GM21360 (cell line): ENCODE measurements around the gene MAP3K13.
"Not testable (repeated sequence)": the region's sequence is repeated elsewhere in the genome, so short reads cannot be mapped to it uniquely, and the experiment has no call there.

ENCODE experiments used
- ATAC-seq: cut with Tn5 transposase; IDR thresholded peaks from one replicate; pipeline ENCODE4 v1.9.1; 2021; ENCODE audit warnings: mild to moderate bottlenecking, moderate library complexity; ENCODE audit not compliant: unreplicated experiment

The MAP3K13 gene

DNA sequence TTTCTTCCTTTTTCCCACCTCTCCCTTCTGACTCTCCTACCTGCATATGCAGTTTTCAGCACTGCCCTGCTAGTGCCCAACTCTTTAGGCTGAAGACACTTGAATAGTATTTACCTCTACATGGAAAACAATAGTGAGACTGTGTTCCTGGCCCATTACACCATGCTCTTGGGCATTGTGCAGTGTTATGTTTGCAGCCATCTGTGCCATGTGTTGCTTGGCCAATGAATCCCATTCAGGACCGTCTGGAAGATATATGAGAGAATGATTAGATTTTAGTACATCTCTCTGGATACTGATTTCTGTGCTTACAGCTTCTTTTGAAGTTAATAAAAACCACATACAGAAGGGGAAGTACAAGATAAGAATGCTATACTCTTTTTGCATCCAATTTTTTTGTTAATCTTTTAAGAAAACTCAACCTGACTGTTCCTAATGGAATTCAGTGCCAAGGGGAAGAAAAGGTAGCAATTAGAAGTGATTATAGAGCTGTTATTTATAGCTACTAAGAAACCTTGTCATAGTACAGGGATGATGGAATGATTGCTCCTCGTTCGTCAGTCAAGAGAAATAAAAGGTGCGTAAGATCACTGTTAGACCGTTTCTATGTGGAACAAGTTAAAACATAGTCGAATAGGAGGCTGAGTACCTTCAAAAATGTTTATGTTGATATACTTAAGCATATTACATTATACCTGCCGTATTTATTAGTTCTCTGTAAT lies 77.0 kb downstream of the MAP3K13 start:
- no peak for ATAC-seq

DNA sequence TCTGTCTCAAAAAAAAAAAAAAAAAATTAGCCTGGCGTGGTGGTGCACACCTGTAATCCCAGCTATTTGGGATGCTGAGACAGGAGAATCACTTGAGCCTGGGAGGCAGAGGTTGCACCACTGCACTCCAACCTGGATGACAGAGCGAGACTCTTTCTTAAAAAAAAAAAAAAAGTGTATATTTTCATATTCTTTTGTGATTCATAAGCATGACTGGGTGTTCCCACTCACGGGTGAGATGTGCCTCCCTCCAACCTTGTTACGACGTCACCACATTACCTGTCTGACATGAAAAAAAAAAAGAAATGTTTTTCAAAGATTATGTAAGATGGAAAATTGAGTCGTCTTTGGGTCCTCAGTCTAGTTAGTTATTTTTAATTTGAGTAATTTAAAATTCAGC lies 79.1 kb downstream of the MAP3K13 start:
- ATAC-seq, result no peak

DNA sequence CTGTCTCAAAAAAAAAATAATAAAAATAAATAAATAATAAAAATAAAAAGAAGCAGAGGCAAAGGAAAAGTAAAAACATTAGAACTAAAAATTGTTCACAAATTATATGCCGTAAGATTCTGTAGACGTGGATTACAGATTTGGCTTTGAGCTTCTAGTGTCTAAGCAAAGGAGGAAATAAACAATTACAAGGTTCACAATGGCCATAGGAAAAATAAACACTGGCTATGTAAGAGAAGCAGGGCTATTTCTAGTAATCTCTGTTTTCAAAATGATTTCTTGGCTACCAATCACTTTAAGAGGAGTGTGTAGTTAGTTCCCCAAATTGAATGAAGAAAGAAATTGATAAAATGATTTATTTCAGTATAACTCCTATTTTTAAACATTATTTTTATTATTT lies 81.4 kb downstream of the MAP3K13 start:
- ATAC-seq, result no peak

DNA sequence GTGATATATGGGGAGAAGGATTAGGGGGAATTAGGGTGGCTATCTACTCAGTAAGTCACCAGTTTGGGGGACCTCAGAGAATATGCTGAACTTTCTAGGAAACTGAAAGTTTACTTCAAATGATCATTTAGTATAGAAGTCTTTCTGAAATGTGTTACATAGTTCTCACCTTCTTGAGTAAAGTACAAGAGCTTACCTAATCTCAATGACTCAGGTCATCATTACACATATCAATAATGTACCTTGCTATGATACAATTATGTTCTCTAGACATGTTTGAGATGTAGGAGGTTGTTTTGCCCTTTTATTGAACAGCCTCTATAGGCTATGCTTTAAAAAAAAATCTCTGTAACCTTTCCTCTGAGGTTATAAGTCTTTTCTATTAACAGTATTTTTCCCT lies 85.2 kb downstream of the MAP3K13 start:
- ATAC-seq, result no peak

DNA sequence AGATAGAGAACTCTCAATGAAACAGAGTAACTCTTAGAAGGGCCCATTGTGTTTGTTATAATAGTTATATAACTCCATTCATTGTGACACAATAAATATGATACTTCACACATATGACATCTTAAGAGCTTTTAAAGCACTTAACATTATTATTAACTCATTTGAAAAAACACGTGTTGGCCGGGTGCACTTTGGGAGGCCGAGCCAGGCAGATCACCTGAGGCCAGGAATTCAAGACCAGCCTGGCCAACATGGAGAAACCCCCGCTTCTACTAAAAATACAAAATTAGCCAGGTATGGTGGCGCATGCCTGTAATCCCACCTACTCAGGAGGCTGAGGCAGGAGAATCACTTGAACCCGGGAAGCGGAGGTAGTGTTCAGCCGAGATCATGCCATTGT lies 88.5 kb downstream of the MAP3K13 start:
- not testable (repeated sequence) for ATAC-seq

DNA sequence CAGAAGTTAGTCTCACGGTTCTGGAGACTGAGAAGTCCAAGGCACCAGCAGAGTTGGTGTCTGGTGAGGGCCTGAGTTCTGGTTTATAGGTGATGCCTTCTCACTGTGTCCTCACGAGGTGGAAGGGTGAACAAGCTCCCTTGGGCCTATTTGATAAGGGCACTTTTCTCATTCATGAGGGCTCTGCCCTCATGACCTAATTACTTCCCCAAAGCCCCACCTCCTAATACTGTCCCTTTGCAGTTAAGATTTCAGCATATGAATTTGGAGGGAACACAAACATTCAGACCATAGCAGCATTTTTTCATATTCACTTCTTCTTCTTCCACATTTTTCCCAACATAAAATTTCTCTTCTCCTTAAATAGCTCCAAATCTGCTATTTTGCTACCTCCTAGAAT lies 94.4 kb downstream of the MAP3K13 start:
- ATAC-seq, result no peak

DNA sequence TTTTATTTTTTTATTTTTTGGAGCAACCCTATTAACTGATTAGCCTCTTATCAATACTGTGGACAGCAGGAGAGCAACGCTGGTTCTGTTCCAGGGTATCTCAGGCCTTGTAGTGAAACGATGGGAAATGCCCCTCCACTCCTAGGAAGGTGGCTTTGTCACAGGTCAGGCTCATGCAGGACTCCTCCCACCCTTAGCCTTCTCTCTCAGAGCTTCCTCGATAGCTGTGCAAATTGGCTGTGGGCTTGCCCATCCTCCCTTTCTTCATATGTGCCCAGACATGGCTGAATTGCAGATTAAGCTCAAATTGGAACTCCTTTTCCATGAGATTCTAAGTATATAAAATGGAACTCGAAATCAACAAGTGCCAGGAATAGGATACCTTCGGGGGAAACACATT lies 97.4 kb downstream of the MAP3K13 start:
- no peak for ATAC-seq

DNA sequence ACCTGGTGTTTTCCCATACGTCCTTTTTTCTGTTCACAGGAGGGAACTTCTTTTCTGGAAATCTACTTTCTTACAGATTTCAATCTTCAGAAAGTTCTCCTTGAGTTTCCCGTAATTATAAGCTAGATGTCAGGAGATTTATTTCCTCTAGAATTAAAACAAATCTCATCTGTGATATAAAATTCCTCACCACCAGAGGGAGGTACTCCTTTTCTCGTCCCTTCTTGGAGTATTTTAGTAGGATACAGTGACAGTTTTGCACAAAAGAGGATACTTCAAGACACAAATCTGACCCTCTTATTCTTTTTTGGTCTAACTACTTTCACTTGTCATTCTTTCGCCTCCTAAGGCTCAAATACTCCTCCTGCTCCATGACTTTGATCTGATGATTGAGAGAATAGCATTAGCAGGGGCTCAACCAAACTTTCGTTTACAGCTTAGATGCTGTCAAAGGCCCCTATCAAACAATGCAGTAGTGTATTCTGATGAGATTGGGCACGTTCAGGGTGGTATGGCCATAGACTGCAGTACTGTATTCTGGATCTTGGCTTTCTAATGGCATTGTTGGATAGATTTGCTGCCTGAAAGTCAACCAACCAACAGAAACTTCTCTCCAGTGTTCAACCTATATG lies 97.9 kb downstream of the MAP3K13 start:
- ATAC-seq, result no peak

DNA sequence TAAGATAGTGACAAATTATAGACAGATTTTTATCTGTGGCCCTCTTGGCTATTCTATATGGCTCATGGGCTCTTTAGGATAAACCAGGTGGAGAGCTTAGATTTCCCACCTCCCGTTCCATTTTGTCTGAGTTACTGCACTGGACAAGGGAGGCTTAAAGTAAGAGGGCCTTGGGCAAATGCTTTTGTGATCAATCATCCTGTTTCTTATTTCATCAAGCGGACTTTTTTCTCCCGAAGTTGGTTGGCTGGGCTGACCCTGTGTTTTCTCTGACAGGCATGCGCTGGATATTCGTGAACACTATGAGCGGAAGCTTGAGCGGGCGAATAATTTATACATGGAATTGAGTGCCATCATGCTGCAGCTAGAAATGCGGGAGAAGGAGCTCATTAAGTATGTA lies 102.5 kb downstream of the MAP3K13 start:
- ATAC-seq, result no peak

DNA sequence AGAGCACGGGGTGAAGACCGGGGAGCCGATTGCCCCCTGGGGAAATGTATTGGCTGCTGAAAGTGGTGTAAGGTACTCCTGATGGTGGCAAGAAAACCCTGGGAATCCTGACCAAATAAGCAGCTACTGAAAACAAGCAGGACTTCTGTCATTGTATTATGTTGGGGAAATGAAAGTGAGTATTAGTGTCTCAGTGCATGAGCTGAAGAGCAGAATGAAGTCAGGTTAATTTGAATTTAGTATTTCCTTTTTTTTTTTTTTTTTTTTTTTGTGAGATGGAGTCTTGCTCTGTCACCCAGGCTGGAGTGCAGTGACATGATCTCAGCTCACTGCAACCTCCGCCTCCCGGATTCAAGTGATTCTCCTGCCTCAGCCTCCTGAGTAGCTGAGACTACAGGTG lies 103.2 kb downstream of the MAP3K13 start:
- ATAC-seq, result not testable (repeated sequence)

DNA sequence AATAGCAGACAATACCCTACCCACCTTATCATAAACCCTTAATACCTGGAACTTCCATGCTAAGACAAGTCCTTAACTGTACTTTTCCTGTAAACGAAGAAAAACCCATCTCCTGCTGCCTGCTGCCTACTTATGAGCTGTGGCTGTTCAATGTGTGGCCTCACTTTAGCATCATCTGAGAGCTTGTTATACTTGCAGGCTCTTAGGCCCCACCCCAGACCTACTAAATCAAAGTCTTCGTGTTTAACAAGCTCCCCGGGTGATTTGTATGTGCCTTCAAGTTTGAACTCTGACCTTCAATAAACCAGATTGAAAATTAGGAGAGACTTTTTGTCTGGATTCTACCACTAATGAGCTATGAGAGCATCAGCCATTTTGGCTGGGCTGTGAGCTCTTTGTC lies 106.6 kb downstream of the MAP3K13 start:
- ATAC-seq, result no peak

DNA sequence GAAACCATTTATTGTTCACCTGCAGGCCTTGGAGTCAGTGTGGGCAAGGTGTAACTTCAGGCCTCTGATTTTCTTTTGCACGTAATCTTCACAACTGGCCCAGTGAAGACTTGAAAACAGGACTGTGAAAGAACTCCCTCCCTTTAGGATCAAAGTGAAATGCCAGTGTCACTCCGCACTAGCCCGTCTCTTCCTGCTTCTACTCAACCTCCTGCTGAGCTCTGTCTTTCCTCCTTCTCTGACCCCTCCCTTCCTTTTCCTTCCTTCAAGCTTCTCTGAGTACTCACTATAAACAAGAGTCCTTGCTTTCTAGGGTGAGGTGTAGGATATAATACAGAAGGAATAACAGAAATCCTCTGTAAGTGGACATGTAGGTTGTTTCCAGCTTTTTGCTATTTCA lies 107.4 kb downstream of the MAP3K13 start:
- no peak for ATAC-seq

DNA sequence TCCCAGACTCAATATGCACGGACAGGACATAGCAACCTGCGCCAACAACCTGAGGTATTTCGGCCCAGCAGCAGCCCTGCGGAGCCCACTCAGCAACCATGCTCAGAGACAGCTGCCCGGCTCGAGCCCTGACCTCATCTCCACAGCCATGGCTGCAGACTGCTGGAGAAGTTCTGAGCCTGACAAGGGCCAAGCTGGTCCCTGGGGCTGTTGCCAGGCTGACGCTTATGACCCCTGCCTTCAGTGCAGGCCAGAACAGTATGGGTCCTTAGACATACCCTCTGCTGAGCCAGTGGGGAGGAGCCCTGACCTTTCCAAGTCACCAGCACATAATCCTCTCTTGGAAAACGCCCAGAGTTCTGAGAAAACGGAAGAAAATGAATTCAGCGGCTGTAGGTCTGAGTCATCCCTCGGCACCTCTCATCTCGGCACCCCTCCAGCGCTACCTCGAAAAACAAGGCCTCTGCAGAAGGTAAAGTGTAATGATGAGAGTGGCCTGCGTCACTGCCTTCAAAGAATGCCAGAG lies 110.4 kb downstream of the MAP3K13 start:
- no peak for ATAC-seq

DNA sequence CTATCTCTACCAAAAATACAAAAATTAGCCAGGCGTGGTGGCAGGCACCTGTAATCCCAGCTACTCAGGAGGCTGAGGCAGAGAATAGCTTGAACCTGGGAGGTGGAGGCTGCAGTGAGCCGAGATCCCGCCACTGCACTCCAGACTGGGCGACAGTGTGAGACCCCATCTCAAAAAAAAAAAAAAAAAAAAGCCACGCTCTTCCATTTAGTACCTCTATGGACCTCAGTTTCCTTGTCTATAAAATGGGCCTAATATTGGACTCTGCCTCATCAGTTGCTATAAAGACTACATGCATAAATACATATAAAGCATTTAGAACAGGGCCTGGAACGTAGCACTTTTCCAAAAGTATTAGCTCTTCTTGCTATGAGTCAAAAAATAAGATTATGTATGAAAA lies 112.0 kb downstream of the MAP3K13 start:
- ATAC-seq, result not testable (repeated sequence)

DNA sequence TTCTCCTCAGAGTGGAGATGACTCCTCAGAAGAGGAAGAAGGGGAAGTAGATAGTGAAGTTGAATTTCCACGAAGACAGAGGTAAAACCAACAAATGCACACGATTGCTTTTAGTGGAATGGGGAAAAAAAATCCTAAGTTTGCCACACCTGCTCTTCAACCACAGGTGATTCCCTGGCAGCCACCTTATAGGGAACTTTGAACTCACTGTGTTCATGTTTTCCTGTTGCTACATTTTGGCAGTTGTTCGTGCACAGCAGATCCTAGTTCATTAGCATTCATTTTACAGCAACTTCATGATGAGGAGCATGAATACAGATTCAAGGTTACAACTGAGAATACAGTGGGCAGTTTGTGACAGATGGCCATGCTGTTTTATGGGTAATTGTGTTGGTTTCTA lies 114.4 kb downstream of the MAP3K13 start:
- no peak for ATAC-seq

DNA sequence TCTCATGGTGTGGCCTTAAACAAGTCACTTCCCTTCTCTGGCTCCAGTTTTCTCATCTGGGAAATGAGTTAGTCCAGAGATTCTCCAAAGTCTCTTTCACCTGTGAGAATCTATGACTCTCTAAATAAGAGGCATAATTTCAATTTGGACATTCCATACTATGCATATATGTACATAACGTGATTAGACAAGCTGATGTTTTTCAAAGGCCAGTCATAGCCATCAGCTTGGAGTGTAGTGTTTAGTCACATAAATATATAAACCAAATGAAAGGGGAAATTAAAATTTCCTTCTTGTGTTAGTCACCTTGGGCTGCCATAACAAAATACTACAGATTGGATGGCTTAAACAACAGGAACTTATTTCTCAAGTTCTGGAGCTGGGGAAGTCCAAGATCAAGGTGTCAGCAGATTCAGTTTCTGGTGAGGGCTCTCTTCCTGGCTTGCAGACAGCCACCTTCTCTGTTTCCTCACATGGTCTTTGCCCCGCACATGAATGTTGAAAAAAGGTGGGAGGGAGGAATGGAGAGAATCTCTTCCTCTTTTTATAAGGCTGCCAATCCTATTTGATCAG lies 116.5 kb downstream of the MAP3K13 start:
- no peak for ATAC-seq

DNA sequence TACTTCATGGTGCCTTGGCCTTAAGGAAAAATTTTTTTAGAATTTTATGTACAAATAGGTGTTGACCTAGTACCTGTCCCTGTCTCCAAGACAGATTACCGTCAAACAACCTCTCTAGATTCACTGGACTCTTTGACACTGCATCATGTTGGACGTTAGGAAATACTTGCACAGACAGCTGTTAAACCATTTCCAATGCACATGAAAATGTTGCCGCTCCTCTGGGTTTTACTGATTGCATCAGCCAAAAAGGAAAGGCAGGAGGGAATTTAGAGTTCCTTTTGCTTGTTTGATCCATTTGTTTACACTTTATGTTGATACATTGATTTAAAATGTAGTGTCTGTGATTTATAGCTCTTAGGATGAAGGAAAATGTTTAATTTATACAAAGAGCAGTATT lies 121.4 kb downstream of the MAP3K13 start:
- no peak for ATAC-seq

DNA sequence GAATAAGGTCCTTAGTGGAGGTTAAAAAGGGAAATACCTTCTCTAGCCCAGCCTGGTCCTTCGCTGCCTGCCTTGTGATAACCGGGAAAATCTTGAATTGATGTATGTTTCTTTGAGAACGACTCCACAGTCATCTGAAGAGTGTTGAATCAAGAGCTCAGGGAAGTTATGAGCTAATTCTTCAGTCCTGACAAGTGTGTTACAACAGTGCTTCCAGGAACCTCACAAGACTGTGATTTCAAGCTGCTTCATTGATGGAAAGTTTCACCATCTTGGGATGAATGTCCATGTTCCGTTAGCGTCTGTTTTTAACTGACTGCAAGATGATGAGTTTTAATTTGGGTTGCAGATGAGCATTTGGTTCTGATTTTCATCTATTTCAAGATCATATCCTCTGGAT lies 123.5 kb downstream of the MAP3K13 start:
- no peak for ATAC-seq

DNA sequence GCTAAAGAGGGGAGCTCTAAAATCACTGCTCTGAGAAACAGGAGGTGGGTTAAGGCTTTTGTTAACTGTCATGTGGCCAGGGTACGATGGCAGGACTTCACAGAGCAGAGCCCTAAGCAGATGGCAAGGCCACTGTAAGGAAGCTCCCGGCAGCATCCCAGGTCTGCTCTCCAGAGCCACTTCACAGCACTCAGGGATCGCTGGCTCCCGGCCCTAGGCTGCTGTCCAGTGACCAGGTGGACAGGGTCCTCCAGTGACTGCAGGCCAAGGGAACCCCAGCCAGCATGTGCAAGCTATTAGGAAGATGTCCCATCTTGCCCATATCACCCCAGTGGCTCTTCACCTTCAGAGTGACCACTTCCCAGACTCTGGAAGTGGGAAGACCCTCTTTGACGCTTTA lies 125.5 kb downstream of the MAP3K13 start:
- no peak for ATAC-seq

DNA sequence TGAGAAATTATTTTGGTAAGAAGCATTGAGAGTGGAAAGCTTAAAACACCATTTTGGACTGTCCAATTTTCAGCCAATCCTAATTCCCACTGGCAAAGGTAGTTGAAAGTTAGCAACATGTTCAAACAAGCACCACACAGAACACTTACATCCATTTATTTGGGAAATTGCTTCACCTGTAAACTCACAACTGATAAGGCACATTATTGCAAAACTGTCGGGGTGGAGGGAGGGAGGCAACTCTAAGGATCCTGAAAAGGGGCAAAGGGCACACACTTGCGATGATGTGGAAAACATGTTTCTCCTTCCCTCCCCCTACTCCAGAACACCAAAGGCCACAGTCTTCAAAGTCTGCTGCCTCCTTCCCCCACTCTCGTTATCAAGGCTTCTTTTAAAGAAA lies 126.5 kb downstream of the MAP3K13 start:
- no peak for ATAC-seq

DNA sequence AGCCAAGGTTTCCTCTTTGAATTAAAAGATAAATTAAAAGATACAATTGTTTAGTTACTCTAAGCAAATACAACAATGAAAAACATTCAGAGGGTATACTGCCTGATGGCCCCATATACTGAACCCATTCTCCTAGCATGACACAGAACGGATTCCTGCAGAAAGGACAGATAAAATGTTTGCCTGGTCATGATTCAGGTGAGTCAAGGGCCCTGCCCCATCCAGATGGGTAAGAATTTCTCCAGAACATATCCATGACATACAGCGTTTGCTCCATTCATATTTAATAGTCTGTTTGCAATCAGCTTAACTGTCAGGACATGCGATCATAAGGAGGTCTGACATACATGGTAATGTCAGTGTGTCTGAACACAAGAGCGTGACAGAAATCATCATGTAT lies 127.3 kb downstream of the MAP3K13 start:
- ATAC-seq, result no peak
